ENCODE results near the gene G6PC1. TPM values are rescaled to one million over a fixed set of nuclear protein-coding genes. Genes with fewer than 3 reads are reported as not detected.
"Not testable (repeated sequence)": the region's sequence is repeated elsewhere in the genome, so short reads cannot be mapped to it uniquely, and the experiment has no call there.

The G6PC1 gene
- total RNA-seq, 1 donor from 2014 or later: not detected

- Mint-ChIP-seq H3K27me3 (peaks cover 3% of the 10 kb centered on the region), H3K27ac (no peak overlapping the region), H3K36me3 (ENCODE audit: insufficient read depth) (no peaks in the 10 kb centered on the region), H3K4me3 (ENCODE audit: low read depth) (no peak overlapping the region), H3K9me3 (ENCODE audit: low read depth) (no peaks in the 10 kb centered on the region), H3K4me1 (ENCODE audit: low read depth) (peaks cover 27% of the 10 kb centered on the region)
- TF ChIP-seq CTCF (IDR thresholded peaks at IDR 0.05; ENCODE audit: unreplicated experiment): no peak
- DNase-seq (ENCODE audit: low spot score, unreplicated experiment): no peak
Measured at GRCh38 chr17:42920106-42920900, 19.7 kb downstream of the G6PC1 start.

GRCh38 chr17:42920922-42921321, 20.3 kb downstream of the G6PC1 start:
- Mint-ChIP-seq H3K4me3 (ENCODE audit: low read depth) (no peak overlapping the region), H3K9me3 (ENCODE audit: low read depth) (no peaks in the 10 kb centered on the region), H3K36me3 (ENCODE audit: insufficient read depth) (no peaks in the 10 kb centered on the region), H3K4me1 (ENCODE audit: low read depth) (peaks cover 27% of the 10 kb centered on the region), H3K27ac (no peak overlapping the region), H3K27me3 (peaks cover 3% of the 10 kb centered on the region)
- TF ChIP-seq CTCF (IDR thresholded peaks at IDR 0.05; ENCODE audit: unreplicated experiment): no peak
- DNase-seq (ENCODE audit: low spot score, unreplicated experiment): no peak

- H3K4me1 Mint-ChIP-seq (ENCODE audit: low read depth): peaks cover 25% of the 10 kb centered on the region
- peaks cover 3% of the 10 kb centered on the region for H3K27me3 Mint-ChIP-seq
- no peak overlapping the region for H3K27ac Mint-ChIP-seq
- no peak for TF ChIP-seq CTCF (IDR thresholded peaks at IDR 0.05; ENCODE audit: unreplicated experiment)
- H3K4me3 Mint-ChIP-seq (ENCODE audit: low read depth): no peak overlapping the region
- H3K36me3 Mint-ChIP-seq (ENCODE audit: insufficient read depth): no peaks in the 10 kb centered on the region
- DNase-seq (ENCODE audit: low spot score, unreplicated experiment): no peak
- no peaks in the 10 kb centered on the region for H3K9me3 Mint-ChIP-seq (ENCODE audit: low read depth)
Measured at GRCh38 chr17:42922294-42922693, 21.7 kb downstream of the G6PC1 start.

GRCh38 chr17:42923472-42923871, 22.9 kb downstream of the G6PC1 start:
- H3K4me3 Mint-ChIP-seq (ENCODE audit: low read depth); DNase-seq (ENCODE audit: low spot score, unreplicated experiment); H3K27ac Mint-ChIP-seq; H3K27me3 Mint-ChIP-seq; H3K9me3 Mint-ChIP-seq (ENCODE audit: low read depth); H3K36me3 Mint-ChIP-seq (ENCODE audit: insufficient read depth): not testable (repeated sequence)
- H3K4me1 Mint-ChIP-seq (ENCODE audit: low read depth): peaks cover 22% of the 10 kb centered on the region

- Mint-ChIP-seq H3K36me3 (ENCODE audit: insufficient read depth) (no peaks in the 10 kb centered on the region), H3K9me3 (ENCODE audit: low read depth) (no peaks in the 10 kb centered on the region), H3K4me3 (ENCODE audit: low read depth) (no peak overlapping the region), H3K27me3 (peaks cover 3% of the 10 kb centered on the region), H3K27ac (no peak overlapping the region), H3K4me1 (ENCODE audit: low read depth) (peaks cover 17% of the 10 kb centered on the region)
- no peak for TF ChIP-seq CTCF (IDR thresholded peaks at IDR 0.05; ENCODE audit: unreplicated experiment)
- no peak for DNase-seq (ENCODE audit: low spot score, unreplicated experiment)
Measured at GRCh38 chr17:42924891-42925290, 24.3 kb downstream of the G6PC1 start.

All from progenitor cell of endocrine pancreas (in vitro differentiated cells).